GM12878 (cell line): ENCODE data around the gene TTLL3. TPM values are rescaled to one million over a fixed set of nuclear protein-coding genes. Genes with fewer than 3 reads are reported as not detected.

Experiments used
- ATAC-seq: fragments of 200-7000 bp; cut with Tn5 transposase; 3 replicates; pipeline ENCODE4 v1.9.1; 2020; ENCODE audit warnings: mild to moderate bottlenecking, moderate library complexity
- Bru-seq: library from RNA; stranded (reverse); fragments of 400-500 nt; gene quantifications from one replicate; lab custom pipeline; 2021; lab: Mats Ljungman, UMichigan
- BruChase-seq, 2 experiments: library from RNA; stranded (reverse); fragments of 400-500 nt; gene quantifications; one replicate each; lab custom pipeline; 2021; lab: Mats Ljungman, UMichigan
- BruUV-seq: library from RNA; stranded (reverse); fragments of 400-500 nt; replicated peaks from 2 replicates; lab custom pipeline; 2021; lab: Mats Ljungman, UMichigan
- CTCF ChIA-PET: fragments of 300-600 bp; sonication (Branson Sonifier 250); formaldehyde crosslinking; extraction: SDS; loops from one replicate; lab custom pipeline; 2021; ENCODE audit warnings: inconsistent platforms; lab: Yijun Ruan, JAX
- POLR2A ChIA-PET: fragments of 350-600 bp; formaldehyde crosslinking; extraction: SDS; loops from one replicate; lab custom pipeline; 2021; ENCODE audit warnings: inconsistent platforms; lab: Charles Lee
- RAD21 ChIA-PET: fragments of 300-600 bp; sonication (Branson Sonifier 250); formaldehyde crosslinking; loops from one replicate; lab custom pipeline; 2023; ENCODE audit warnings: antibody characterized with exemption; ENCODE audit not compliant: unreplicated experiment; lab: Charles Lee
- SMC1A ChIA-PET: fragments of 300-600 bp; sonication (Branson Sonifier 250); formaldehyde crosslinking; loops from one replicate; lab custom pipeline; 2023; ENCODE audit not compliant: unreplicated experiment, uncharacterized antibody; lab: Charles Lee
- DNase-seq: peaks from one replicate; pipeline ENCODE4 v3.0.0-alpha.2; 2011; ENCODE audit warnings: low read depth, low spot score
- FAIRE-seq: peaks from 3 replicates; lab custom pipeline; 2011; peaks lifted over from hg19 to GRCh38; lab: Jason Lieb, UNC
- H2AFZ ChIP-seq: 2 replicates; pipeline ENCODE4 v1.6.0; 2011; ENCODE audit warnings: low read depth, low read length, control low read depth; ENCODE audit not compliant: control insufficient read depth
- H3K27ac ChIP-seq: 2 replicates; pipeline ENCODE4 v1.5.1; 2011; ENCODE audit warnings: control low read depth; ENCODE audit not compliant: control insufficient read depth, insufficient read depth
- H3K27me3 ChIP-seq, 2 experiments: replicated peaks in 1 of 2; 2 replicates each; pipeline versions ENCODE4 v1.6.0 to v1.6.1; 2011; ENCODE audit warnings: low read length in 1 of 2; ENCODE audit not compliant: control insufficient read depth in 2 of 2, insufficient read depth in 2 of 2
- H3K36me3 ChIP-seq, 2 experiments: 2 replicates each; pipeline ENCODE4 v1.5.1; 2011; ENCODE audit warnings: low read length in 1 of 2; ENCODE audit not compliant: control insufficient read depth in 2 of 2, insufficient read depth in 2 of 2
- H3K4me1 ChIP-seq: 2 replicates; pipeline ENCODE4 v1.6.1; 2011; ENCODE audit warnings: mild to moderate bottlenecking, low read length, moderate library complexity, mixed read lengths; ENCODE audit not compliant: control insufficient read depth, insufficient read depth
- H3K4me2 ChIP-seq: 2 replicates; pipeline ENCODE4 v1.6.0; 2011; ENCODE audit warnings: control low read depth; ENCODE audit not compliant: control insufficient read depth, insufficient read depth
- H3K4me3 ChIP-seq: fragments of 200-600 bp; sonication (generic); 2 replicates; pipeline ENCODE4 v1.5.1; 2016
- H3K79me2 ChIP-seq: 2 replicates; pipeline ENCODE4 v1.6.0; 2011; ENCODE audit warnings: low read length; ENCODE audit not compliant: control insufficient read depth, insufficient read depth
- H3K9ac ChIP-seq: 2 replicates; pipeline ENCODE4 v1.8.0; 2011; ENCODE audit warnings: low read length, control low read depth, mixed read lengths; ENCODE audit not compliant: control insufficient read depth, insufficient read depth
- H3K9me3 ChIP-seq: replicated peaks from 3 replicates; pipeline ENCODE4 v1.5.1; 2011; ENCODE audit warnings: mild to moderate bottlenecking, low read length; ENCODE audit not compliant: control insufficient read depth, insufficient read depth
- H4K20me1 ChIP-seq: 2 replicates; pipeline ENCODE4 v1.6.0; 2011; ENCODE audit not compliant: control insufficient read depth, insufficient read depth
- ATF7 ChIP-seq: fragments of 450-650 bp; IDR thresholded peaks from 2 replicates; pipeline ENCODE4 v1.6.1; 2016; ENCODE audit warnings: low read depth, mild to moderate bottlenecking
- BACH1 ChIP-seq: fragments of 450-650 bp; IDR thresholded peaks from 2 replicates; pipeline ENCODE4 v1.6.1; 2017; ENCODE audit warnings: mild to moderate bottlenecking, borderline replicate concordance
- BCL3 ChIP-seq: IDR thresholded peaks from 2 replicates; pipeline ENCODE4 v1.6.1; 2011; ENCODE audit warnings: borderline replicate concordance, low read depth, mild to moderate bottlenecking, moderate library complexity, low read length; ENCODE audit not compliant: insufficient read depth, poor library complexity, severe bottlenecking
- CBX3 ChIP-seq: fragments of 200-600 bp; sonication (generic); IDR thresholded peaks from 2 replicates; pipeline ENCODE4 v1.6.1; 2016; ENCODE audit warnings: low read depth, borderline replicate concordance
- DPF2 ChIP-seq: fragments of 450-650 bp; IDR thresholded peaks from 2 replicates; pipeline ENCODE4 v1.6.1; 2017; ENCODE audit warnings: mild to moderate bottlenecking
- HDAC6 ChIP-seq: fragments of 200-600 bp; sonication (generic); IDR thresholded peaks from one replicate; pipeline ENCODE4 v1.8.0; 2017; ENCODE audit warnings: antibody characterized with exemption; ENCODE audit not compliant: unreplicated experiment
- MLLT1 ChIP-seq: fragments of 450-650 bp; IDR thresholded peaks from 2 replicates; pipeline ENCODE4 v1.6.1; 2016; ENCODE audit warnings: mild to moderate bottlenecking
- MTA3 ChIP-seq: IDR thresholded peaks from 2 replicates; pipeline ENCODE4 v1.6.1; 2012; ENCODE audit warnings: low read length, inconsistent platforms, borderline replicate concordance
- NKRF ChIP-seq: fragments of 450-650 bp; conservative IDR thresholded peaks from 2 replicates; pipeline ENCODE4 v1.6.1; 2017; ENCODE audit warnings: mild to moderate bottlenecking, moderate library complexity
- NR2F1 ChIP-seq: fragments of 450-650 bp; conservative IDR thresholded peaks from 2 replicates; pipeline ENCODE4 v1.6.1; 2017; ENCODE audit warnings: mild to moderate bottlenecking
- POLR2A ChIP-seq: IDR thresholded peaks from 2 replicates; pipeline ENCODE4 v1.6.1; 2011; ENCODE audit warnings: low read depth, mild to moderate bottlenecking, low read length
- POLR2AphosphoS2 ChIP-seq: IDR thresholded peaks from 2 replicates; pipeline ENCODE4 v1.6.1; 2011; ENCODE audit warnings: low read depth, mild to moderate bottlenecking, low read length, improper control_type of control experiment, moderate library complexity
- TCF12 ChIP-seq: IDR thresholded peaks from 2 replicates; pipeline ENCODE4 v1.6.1; 2011; ENCODE audit warnings: low read depth, mild to moderate bottlenecking, low read length
- YY1 ChIP-seq: IDR thresholded peaks from 2 replicates; pipeline ENCODE4 v1.6.1; 2011; ENCODE audit warnings: low read depth, mild to moderate bottlenecking, low read length
- WGBS: methylation state at CpG from one replicate; pipeline ENCODE4 v1.1.6; 2016; ENCODE audit warnings: low lambda C conversion rate; ENCODE audit not compliant: insufficient replicate concordance, insufficient coverage; ENCODE audit errors: missing lambda C conversion rate; 5-methylcytosine and 5-hydroxymethylcytosine counted together
- in situ Hi-C: fragments of 300-500 bp; cut with MboI; formaldehyde crosslinking; loops from 9 replicates; pipeline ENCODE4 v1.14.3; 2018; ENCODE audit warnings: mixed read lengths
- intact Hi-C: fragments of 100-400 bp; cut with micrococcal nuclease; formaldehyde crosslinking; loops from one replicate; pipeline ENCODE4 v1.14.2; 2022; ENCODE audit not compliant: unreplicated experiment
- long read RNA-seq, 2 experiments: library from polyadenylated mRNA; unstranded; transcript quantifications; one replicate each; pipeline ENCODE4 v2.0.0, GENCODE V29; 2019 to 2020
- polyA minus RNA-seq, 3 experiments: library from RNA; depleted of rRNA, polyadenylated mRNA; stranded (reverse); fragments of >200 nt; gene quantifications; 2 replicates each; pipeline ENCODE4 v1.2.3, GENCODE V29; 2011
- polyA plus RNA-seq, 11 experiments: library from polyadenylated mRNA; depleted of rRNA in 4 of 11; unstranded in 6 of 11; stranded (reverse) in 5 of 11; fragments of >200 nt; fragmentation: Nextera tagmentation in 4 of 11; fragmentation: Illumina TruSeq in 1 of 11; extraction: Ambion mirVana in 4 of 11; extraction: Trizol in 1 of 11; gene quantifications; 1 replicate in 1 of 11; 2 replicates in 10 of 11; pipeline versions ENCODE4 v1.2.1 to v1.2.3, GENCODE V29; 2011 to 2016; ENCODE audit warnings: inconsistent platforms in 2 of 11, missing spikeins in 2 of 11, low read depth in 1 of 11
- total RNA-seq, 4 experiments: library from RNA; depleted of rRNA in 3 of 4; stranded (reverse); fragments of >200 nt in 3 of 4; fragmentation: Illumina TruSeq in 1 of 4; extraction: Trizol in 1 of 4; gene quantifications; 2 replicates each; pipeline versions ENCODE4 v1.2.1 to v1.2.3, GENCODE V29; 2013 to 2021

TTLL3 gene
- total RNA-seq (2013; cell fraction: nucleolus; rRNA removed) = 275 and 305 TPM in 2 replicates
- total RNA-seq (2014; rRNA removed) (19.9 and 22.3 TPM in 2 replicates), total RNA-seq (2014; rRNA removed; fragmentation: Illumina TruSeq; extraction: Trizol) (14.5 and 15.6 TPM in 2 replicates), total RNA-seq (2021) (30.4 and 36.1 TPM in 2 replicates), polyA plus RNA-seq (2011; rRNA removed) (33.8 and 45.3 TPM in 2 replicates), polyA plus RNA-seq (2014; fragmentation: Illumina TruSeq; extraction: Trizol) (30.1 and 30.7 TPM in 2 replicates), polyA plus RNA-seq (2014; fragmentation: Nextera tagmentation; extraction: Ambion mirVana) (1 to 10 TPM; 4.2 to 6.8 TPM), polyA plus RNA-seq (2014; rRNA removed) (49.3 and 51.3 TPM in 2 replicates), polyA plus RNA-seq (2016; fragmentation: Nextera tagmentation; extraction: Ambion mirVana) (10 to 100 TPM; 10.4 to 13.2 TPM), polyA minus RNA-seq (2011; rRNA and poly(A)+ RNA removed) (51.2 and 66.0 TPM in 2 replicates), Bru-seq, nascent RNA (percentile 61 among the genes with signal in this experiment), BruChase-seq, experiment 1, labeled RNA remaining after a 6-hour chase (percentile 85 among the genes with signal in this experiment), BruChase-seq, experiment 2, labeled RNA remaining after a 2-hour chase (percentile 74 among the genes with signal in this experiment)
- 39.0 TPM for polyA plus RNA-seq (2011; ENCODE audit: low read depth)
- polyA plus RNA-seq (2011; cell fraction: cytosol; rRNA removed) = 54.6 and 61.0 TPM in 2 replicates
- polyA plus RNA-seq (2011; cell fraction: nucleus; rRNA removed) = 363 and 399 TPM in 2 replicates
- 50.9 and 55.6 TPM in 2 replicates for polyA plus RNA-seq (2012)
- polyA minus RNA-seq (2011; cell fraction: cytosol; rRNA and poly(A)+ RNA removed) = 11.6 and 16.2 TPM in 2 replicates
- 52.8 and 85.3 TPM in 2 replicates for polyA minus RNA-seq (2011; cell fraction: nucleus; rRNA and poly(A)+ RNA removed)
- long read RNA-seq, experiment 1, partial matches to known transcripts = 0 of 2 reads
- long read RNA-seq, experiment 1, other reads (novel, unspliced or antisense) = 1 of 2 reads
- long read RNA-seq, experiment 2, partial matches to known transcripts = 0 of 3 reads
- long read RNA-seq, experiment 2, other reads (novel, unspliced or antisense) = 3 of 3 reads

GRCh38 chr3:9809615-9810432 is at the start of gene TTLL3:
Gene TTLL3, plus strand, starts transcription at chr3:9810262. Its CDS starts 400 bp downstream, at chr3:9810662.
- BruUV-seq = no TSS peak
- no peak for DNase-seq
- Histone ChIP-seq H3K27me3 (no peaks in the 10 kb centered on the region), H4K20me1 (no peaks in the 10 kb centered on the region), H3K4me2 (peak within 1 kb of the TSS; percentile 90), H3K36me3 (peaks cover 12 to 22% of the 10 kb centered on the region in 2 experiments), H3K79me2 (no peaks in the 10 kb centered on the region), H3K9me3 (no peaks in the 10 kb centered on the region), H3K4me1 (peaks cover 13% of the 10 kb centered on the region), H3K9ac (peak within 1 kb of the TSS; percentile 80), H3K27ac (peak within 1 kb of the TSS; percentile 75), H2AFZ (peak within 1 kb of the TSS; percentile 52), H3K4me3 (peak within 1 kb of the TSS; percentile 81)
- RAD21 ChIA-PET = interaction anchor here (2.0 kb wide), 1 partner anchor 27 kb away, joined by 6 read pairs; no protein-coding TSS in a partner anchor
- intact Hi-C loops (loop anchor here (5.0 kb wide), 1 partner anchor 78 kb away; the partner anchor contains the start of gene BRPF1), in situ Hi-C loops (no loop called here)
- peak; percentile 74 for ATAC-seq
- WGBS = 2% methylated on average over 37 of the region's 76 CpGs
- FAIRE-seq = no peak
- CTCF ChIA-PET = interaction anchor here (1.0 kb wide), 1 partner anchor 34 kb away, joined by 3 read pairs; the partner anchor contains the start of gene RPUSD3
- POLR2A ChIA-PET = interaction anchor here (0.6 kb wide), 1 partner anchor 456 kb away, joined by 3 read pairs; no protein-coding TSS in a partner anchor
- SMC1A ChIA-PET = interaction anchor here (1.1 kb wide), 1 partner anchor 28 kb away, joined by 3 read pairs; no protein-coding TSS in a partner anchor
- TF ChIP-seq MLLT1 = no peak
- peak; percentile 29 for TF ChIP-seq HDAC6
- 0 out of 2 replicates have a peak, but pooled peaks have one; percentile 39 for TF ChIP-seq YY1
- TF ChIP-seq BCL3 = peak; percentile 84
- no peak for TF ChIP-seq CBX3
- peak; percentile 76 for TF ChIP-seq BACH1
- peak; percentile 69; the same call in 1 of the 2 replicates for TF ChIP-seq POLR2AphosphoS2
- TF ChIP-seq MTA3 = no peak
- TF ChIP-seq POLR2A = peak; percentile 93
- TF ChIP-seq TCF12 = no peak
- peak; percentile 60; the same call in 1 of the 2 replicates for TF ChIP-seq DPF2
- 0 out of 2 replicates have a peak, but pooled peaks have one; percentile 5 for TF ChIP-seq ATF7
- TF ChIP-seq NKRF = peak; percentile 26; the same call in 1 of the 2 replicates
- TF ChIP-seq NR2F1 = 0 out of 2 replicates have a peak, but pooled peaks have one; percentile 35
